Fibroblast of lung (primary cell): Measurements from ENCODE around the gene GNS.

ENCODE experiments used
- CTCF ChIP-seq, 2 donors: IDR thresholded peaks in 1 of 2; conservative IDR thresholded peaks in 1 of 2; 1 replicate in 1 of 2; 2 replicates in 1 of 2; pipeline ENCODE4 v1.5.1; 2011 to 2012; ENCODE audit warnings: low read length in 2 of 2, control low read depth in 1 of 2, inconsistent platforms in 1 of 2, low read depth in 1 of 2, mild to moderate bottlenecking in 1 of 2
- EZH2 ChIP-seq: IDR thresholded peaks from 2 replicates; pipeline ENCODE4 v1.5.1; 2012; ENCODE audit warnings: low read length, control low read depth, mild to moderate bottlenecking; ENCODE audit errors: missing control alignments

- TF ChIP-seq CTCF (conservative IDR thresholded peaks at IDR 0.05 in 1 of 2, IDR thresholded peaks at IDR 0.05 in 1 of 2; ENCODE audit: low read depth in 1 of 2, low read length in 2 of 2) (no peak), EZH2 (no peak)
Measured at GRCh38 chr12:64716839-64717455, 42.3 kb downstream of the GNS start.
